HCT116 (cell line): ENCODE results near the gene GRB10. TPM values are rescaled to one million over a fixed set of nuclear protein-coding genes. Genes with fewer than 3 reads are reported as not detected.
"Not testable (repeated sequence)": the region's sequence is repeated elsewhere in the genome, so short reads cannot be mapped to it uniquely, and the experiment has no call there.

ENCODE experiments used
- ATAC-seq: fragments of 200-7000 bp; cut with Tn5 transposase; 2 replicates; pipeline ENCODE4 v1.9.1; 2020; ENCODE audit warnings: mild to moderate bottlenecking, moderate library complexity
- BruUV-seq: library from RNA; stranded (reverse); fragments of 400-500 nt; replicated peaks from 2 replicates; lab custom pipeline; 2021; lab: Mats Ljungman, UMichigan
- CTCF ChIA-PET: fragments of 300-600 bp; sonication (Branson Sonifier 250); formaldehyde crosslinking; loops from one replicate; lab custom pipeline; 2021; ENCODE audit warnings: antibody characterized with exemption; lab: Charles Lee
- POLR2A ChIA-PET: fragments of 300-600, 350-600 bp; sonication (Branson Sonifier 250); formaldehyde crosslinking; loops from one replicate; lab custom pipeline; 2021; ENCODE audit warnings: antibody characterized with exemption; lab: Charles Lee
- RAD21 ChIA-PET, 2 experiments: fragments of 300-600 bp; sonication (Branson Sonifier 250); formaldehyde crosslinking; loops; one replicate each; lab custom pipeline; 2023; ENCODE audit warnings: low total read pairs in 2 of 2; ENCODE audit not compliant: uncharacterized antibody in 2 of 2, unreplicated experiment in 2 of 2, low non-redundant PET in 1 of 2; lab: Charles Lee
- DNase-seq: peaks from one replicate; pipeline ENCODE4 v3.0.0-alpha.2; 2010; ENCODE audit warnings: low read depth, low spot score
- H2AFZ ChIP-seq: fragments of 200-600 bp; shearing (Covaris generic), sonication (generic); 2 replicates; pipeline ENCODE4 v1.6.1; 2017; ENCODE audit warnings: low read depth, mixed run types, mixed read lengths, antibody characterized with exemption, low read length; ENCODE audit not compliant: poor library complexity, severe bottlenecking
- H3K27ac ChIP-seq: 2 replicates; pipeline ENCODE4 v1.5.1; 2012; ENCODE audit warnings: low read depth, low read length
- H3K27me3 ChIP-seq: fragments of 200-600 bp; sonication (generic); 2 replicates; pipeline ENCODE4 v1.6.1; 2016; ENCODE audit warnings: mixed run types, low read length, mixed read lengths; ENCODE audit not compliant: insufficient read depth
- H3K36me3 ChIP-seq, 2 experiments: fragments of 200-500 bp in 1 of 2; fragments of 200-600 bp in 1 of 2; sonication (Bioruptor generic) in 1 of 2; sonication (generic) in 1 of 2; 2 replicates each; pipeline versions ENCODE4 v1.5.1 to v1.6.1; 2014 to 2016; ENCODE audit warnings: low read length in 2 of 2, inconsistent platforms in 1 of 2, mixed read lengths in 1 of 2, mixed run types in 1 of 2; ENCODE audit not compliant: insufficient read depth in 2 of 2, control insufficient read depth in 1 of 2
- H3K4me1 ChIP-seq, 2 experiments: fragments of 200-600 bp in 1 of 2; sonication (generic) in 1 of 2; 2 replicates each; pipeline versions ENCODE4 v1.5.1 to v1.6.1; 2012 to 2017; ENCODE audit warnings: low read length in 2 of 2, inconsistent platforms in 1 of 2, mild to moderate bottlenecking in 1 of 2, mixed read lengths in 1 of 2, mixed run types in 1 of 2, moderate library complexity in 1 of 2; ENCODE audit not compliant: insufficient read depth in 2 of 2, control insufficient read depth in 1 of 2
- H3K4me2 ChIP-seq: fragments of 200-600 bp; sonication (generic); 2 replicates; pipeline ENCODE4 v1.6.1; 2017; ENCODE audit warnings: mixed run types, low read length, mixed read lengths
- H3K4me3 ChIP-seq, 2 experiments: fragments of 200-600 bp in 1 of 2; sonication (generic) in 1 of 2; replicated peaks in 1 of 2; 2 replicates each; pipeline ENCODE4 v1.5.1; 2011 to 2016; ENCODE audit warnings: low read length in 2 of 2, control low read depth in 1 of 2, low read depth in 1 of 2, mild to moderate bottlenecking in 1 of 2, mixed read lengths in 1 of 2, mixed run types in 1 of 2
- H3K79me2 ChIP-seq: fragments of 200-600 bp; sonication (generic); 2 replicates; pipeline ENCODE4 v1.6.1; 2017; ENCODE audit warnings: mild to moderate bottlenecking, mixed run types, low read length, moderate library complexity, mixed read lengths; ENCODE audit not compliant: insufficient read depth
- H3K9ac ChIP-seq: fragments of 200-600 bp; sonication (generic); 2 replicates; pipeline ENCODE4 v1.6.1; 2016; ENCODE audit warnings: low read length, mixed read lengths
- H3K9me2 ChIP-seq: fragments of 200-600 bp; sonication (generic), shearing (Covaris generic); 2 replicates; pipeline ENCODE4 v1.6.1; 2017; ENCODE audit warnings: mixed run types, mild to moderate bottlenecking, moderate library complexity; ENCODE audit not compliant: insufficient read depth
- H3K9me3 ChIP-seq, 2 experiments: fragments of 200-500 bp in 1 of 2; fragments of 200-600 bp in 1 of 2; sonication (Bioruptor generic) in 1 of 2; sonication (generic) in 1 of 2; 2 replicates each; pipeline ENCODE4 v1.6.1; 2014 to 2017; ENCODE audit warnings: low read length in 2 of 2, mixed read lengths in 2 of 2, inconsistent platforms in 1 of 2, low read depth in 1 of 2, mild to moderate bottlenecking in 1 of 2, mixed run types in 1 of 2, moderate library complexity in 1 of 2; ENCODE audit not compliant: control insufficient read depth in 1 of 2, insufficient read depth in 1 of 2
- H4K20me1 ChIP-seq: fragments of 200-600 bp; sonication (generic), shearing (Covaris generic); 2 replicates; pipeline ENCODE4 v1.6.1; 2017; ENCODE audit warnings: mixed run types, mild to moderate bottlenecking, moderate library complexity; ENCODE audit not compliant: insufficient read depth
- CEBPB ChIP-seq: IDR thresholded peaks from 2 replicates; pipeline ENCODE4 v1.6.1; 2012; ENCODE audit warnings: low read depth
- ELF1 ChIP-seq: IDR thresholded peaks from 2 replicates; pipeline ENCODE4 v1.6.1; 2012; ENCODE audit warnings: low read depth, borderline replicate concordance
- EZH2phosphoT487 ChIP-seq: fragments of 200-600 bp; IDR thresholded peaks from 2 replicates; pipeline ENCODE4 v1.6.1; 2018; ENCODE audit warnings: antibody characterized with exemption, borderline replicate concordance
- JUND ChIP-seq: IDR thresholded peaks from 2 replicates; pipeline ENCODE4 v1.6.1; 2012
- REST ChIP-seq: IDR thresholded peaks from 2 replicates; pipeline ENCODE4 v1.6.1; 2012; ENCODE audit warnings: low read depth
- SRF ChIP-seq: IDR thresholded peaks from 2 replicates; pipeline ENCODE4 v1.6.1; 2012; ENCODE audit warnings: low read depth
- YY1 ChIP-seq: IDR thresholded peaks from 2 replicates; pipeline ENCODE4 v1.6.1; 2011; ENCODE audit warnings: low read length, low read depth, moderate library complexity, mild to moderate bottlenecking; ENCODE audit not compliant: insufficient replicate concordance; ENCODE audit errors: extremely low read depth
- intact Hi-C: fragments of 100-400 bp; cut with micrococcal nuclease; formaldehyde crosslinking; loops from 2 replicates; pipeline ENCODE4 v1.10.0; 2022
- total RNA-seq: library from RNA; stranded (reverse); gene quantifications from one replicate; pipeline ENCODE4 v1.2.1, GENCODE V29; 2021; ENCODE audit not compliant: unreplicated experiment
- TF ChIP-seq, protein P1 (sequence below): IDR thresholded peaks from 2 replicates; pipeline ENCODE4 v1.6.1; 2012

The GRB10 gene
- total RNA-seq, 1 experiment from 2014 or later, result 37.3 TPM

GRCh38 chr7:50577569-50577968 is 205.1 kb downstream of the GRB10 start:
- no peak overlapping the region for H3K4me2 ChIP-seq
- H3K9me2 ChIP-seq, result no peaks in the 10 kb centered on the region
- no peak overlapping the region for H3K9ac ChIP-seq
- H3K27me3 ChIP-seq, result no peaks in the 10 kb centered on the region
- ATAC-seq, result no peak
- TF ChIP-seq, protein P1, sequence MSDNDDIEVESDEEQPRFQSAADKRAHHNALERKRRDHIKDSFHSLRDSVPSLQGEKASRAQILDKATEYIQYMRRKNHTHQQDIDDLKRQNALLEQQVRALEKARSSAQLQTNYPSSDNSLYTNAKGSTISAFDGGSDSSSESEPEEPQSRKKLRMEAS, result no peak
- TF ChIP-seq JUND (no peak), CEBPB (no peak), REST (no peak), YY1 (no peak), ELF1 (no peak), EZH2phosphoT487 (no peak), SRF (no peak)
- H4K20me1 ChIP-seq, result no peaks in the 10 kb centered on the region
- H3K36me3 ChIP-seq, result no peaks in the 10 kb centered on the region
- ChIA-PET CTCF (no interaction called here), POLR2A (no interaction called here), RAD21 (no interaction called here)
- no peak overlapping the region for H3K4me3 ChIP-seq
- H3K4me1 ChIP-seq, result no peaks in the 10 kb centered on the region
- intact Hi-C loops, result no loop called here
- no peaks in the 10 kb centered on the region for H3K79me2 ChIP-seq
- no peak overlapping the region for H2AFZ ChIP-seq
- no TSS peak for BruUV-seq
- no peak for DNase-seq
- no peaks in the 10 kb centered on the region for H3K9me3 ChIP-seq
- no peak overlapping the region for H3K27ac ChIP-seq

GRCh38 chr7:50576388-50576787 is 206.3 kb downstream of the GRB10 start:
- H4K20me1 ChIP-seq, DNase-seq, H3K4me1 ChIP-seq, intact Hi-C loops, RAD21 ChIA-PET, H3K36me3 ChIP-seq, H3K9me3 ChIP-seq, H3K9me2 ChIP-seq, ATAC-seq, H3K4me3 ChIP-seq, H3K79me2 ChIP-seq, CTCF ChIA-PET, H3K9ac ChIP-seq, POLR2A ChIA-PET, H3K4me2 ChIP-seq, H3K27me3 ChIP-seq, BruUV-seq, H2AFZ ChIP-seq, H3K27ac ChIP-seq: not testable (repeated sequence)
